HG03064 (cell line): Measurements from ENCODE around the gene SLFN11.
"Not testable (repeated sequence)": the region's sequence is repeated elsewhere in the genome, so short reads cannot be mapped to it uniquely, and the experiment has no call there.

Experiments used
- ATAC-seq: cut with Tn5 transposase; IDR thresholded peaks from one replicate; pipeline ENCODE4 v1.9.1; 2021; ENCODE audit warnings: low read depth; ENCODE audit not compliant: unreplicated experiment

The SLFN11 gene

GRCh38 chr17:35373534-35373983 is at the start of gene SLFN11:
TSS of gene SLFN11 (minus strand) at chr17:35373621. CDS start at chr17:35363807, 9,814 bp downstream.
- no peak for ATAC-seq

- ATAC-seq: not testable (repeated sequence)
These were observed 47.6 kb upstream of the SLFN11 start for GRCh38 chr17:35421069-35421468.

GRCh38 chr17:35416659-35417058 is 43.2 kb upstream of the SLFN11 start:
- ATAC-seq: no peak

- ATAC-seq: not testable (repeated sequence)
These were observed 41.3 kb upstream of the SLFN11 start for GRCh38 chr17:35414707-35415106.

GRCh38 chr17:35414247-35414646 is 40.8 kb upstream of the SLFN11 start:
- no peak for ATAC-seq

- no peak for ATAC-seq
These were observed 34.1 kb upstream of the SLFN11 start for GRCh38 chr17:35407531-35407930.

- ATAC-seq: no peak
These were observed 33.1 kb upstream of the SLFN11 start for GRCh38 chr17:35406568-35406967.

- ATAC-seq: no peak
These were observed 30.9 kb upstream of the SLFN11 start for GRCh38 chr17:35404360-35404759.

- ATAC-seq: not testable (repeated sequence)
These were observed 20.4 kb upstream of the SLFN11 start for GRCh38 chr17:35393783-35394182.

GRCh38 chr17:35390663-35391062 is 17.2 kb upstream of the SLFN11 start:
- ATAC-seq: no peak

- no peak for ATAC-seq
These were observed 16.7 kb upstream of the SLFN11 start for GRCh38 chr17:35390156-35390555.

GRCh38 chr17:35387496-35387895 is 14.1 kb upstream of the SLFN11 start:
- ATAC-seq: no peak

GRCh38 chr17:35377706-35378105 is 4.3 kb upstream of the SLFN11 start:
- ATAC-seq: no peak

GRCh38 chr17:35377068-35377467 is 3.6 kb upstream of the SLFN11 start:
- ATAC-seq: no peak

- ATAC-seq: no peak
These were observed 2.8 kb upstream of the SLFN11 start for GRCh38 chr17:35376245-35376644.

GRCh38 chr17:35374766-35375344 is 1.4 kb upstream of the SLFN11 start:
- ATAC-seq: no peak

GRCh38 chr17:35373984-35374765 is 754 bp upstream of the SLFN11 start:
- no peak for ATAC-seq

GRCh38 chr17:35372846-35373533 is 431 bp downstream of the SLFN11 start:
- no peak for ATAC-seq

- ATAC-seq: no peak
These were observed 1.5 kb downstream of the SLFN11 start for GRCh38 chr17:35371934-35372333.

- peak; percentile 83 for ATAC-seq
These were observed 5.2 kb downstream of the SLFN11 start for GRCh38 chr17:35368081-35368830.

GRCh38 chr17:35361027-35361426 is 12.4 kb downstream of the SLFN11 start:
- no peak for ATAC-seq
